ENCODE results near the gene SDE2. TPM values are rescaled to one million over a fixed set of nuclear protein-coding genes. Genes with fewer than 3 reads are reported as not detected.

The SDE2 gene
- total RNA-seq, 2 donors from 2014 or later = 12.9 to 19.8 TPM

- Histone ChIP-seq H3K9ac (ENCODE audit: low read depth in 2 of 2, low read length in 2 of 2) (no peak overlapping the region), H3K27ac (no peak overlapping the region), H3K36me3 (no peaks in the 10 kb centered on the region), H3K27me3 (no peaks in the 10 kb centered on the region), H3K4me3 (no peak overlapping the region), H3K4me1 (no peaks in the 10 kb centered on the region), H3K9me3 (no peaks in the 10 kb centered on the region)
- DNase-seq = no peak
- intact Hi-C loops (cut with DNase I) = no loop called here
- no peak for TF ChIP-seq CTCF (IDR thresholded peaks at IDR 0.05)
These were observed 54.2 kb downstream of the SDE2 start for GRCh38 chr1:225944951-225945350.

- Histone ChIP-seq H3K36me3 (no peaks in the 10 kb centered on the region), H3K9me3 (no peaks in the 10 kb centered on the region), H3K27ac (no peak overlapping the region), H3K27me3 (no peaks in the 10 kb centered on the region), H3K4me3 (no peak overlapping the region), H3K9ac (ENCODE audit: low read depth in 2 of 2, low read length in 2 of 2) (no peak overlapping the region), H3K4me1 (no peaks in the 10 kb centered on the region)
- no peak for TF ChIP-seq CTCF (IDR thresholded peaks at IDR 0.05)
- DNase-seq = no peak
- intact Hi-C loops (cut with DNase I) = no loop called here
These were observed 54.8 kb downstream of the SDE2 start for GRCh38 chr1:225944387-225944786.

GRCh38 chr1:225943582-225943981 lies 55.6 kb downstream of the SDE2 start:
- Histone ChIP-seq H3K27ac (no peak overlapping the region), H3K36me3 (no peaks in the 10 kb centered on the region), H3K4me3 (no peak overlapping the region), H3K27me3 (no peaks in the 10 kb centered on the region), H3K4me1 (no peaks in the 10 kb centered on the region), H3K9me3 (no peaks in the 10 kb centered on the region), H3K9ac (ENCODE audit: low read depth in 2 of 2, low read length in 2 of 2) (no peak overlapping the region)
- no peak for DNase-seq
- no peak for TF ChIP-seq CTCF (IDR thresholded peaks at IDR 0.05)
- intact Hi-C loops (cut with DNase I) = no loop called here

GRCh38 chr1:225942574-225942973 lies 56.6 kb downstream of the SDE2 start:
- intact Hi-C loops (cut with DNase I) = no loop called here
- DNase-seq = no peak
- Histone ChIP-seq H3K27me3 (no peaks in the 10 kb centered on the region), H3K9ac (ENCODE audit: low read depth in 2 of 2, low read length in 2 of 2) (no peak overlapping the region), H3K27ac (no peak overlapping the region), H3K4me1 (no peaks in the 10 kb centered on the region), H3K4me3 (no peak overlapping the region), H3K36me3 (no peaks in the 10 kb centered on the region), H3K9me3 (no peaks in the 10 kb centered on the region)
- TF ChIP-seq CTCF (IDR thresholded peaks at IDR 0.05) = no peak

DNA sequence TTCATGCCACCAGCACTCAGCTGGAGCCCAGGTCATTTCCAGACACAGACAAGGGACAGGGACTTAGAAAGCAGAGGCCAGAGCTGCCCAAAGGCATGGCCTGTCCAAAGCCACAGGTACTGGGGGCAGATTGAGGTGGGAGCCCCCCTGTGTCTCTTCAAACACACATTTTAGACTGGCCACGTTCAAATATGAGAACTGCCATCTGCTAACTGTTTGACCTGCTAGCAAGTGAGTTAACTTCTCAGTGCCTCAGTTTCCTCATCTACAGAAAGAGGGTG lies 57.3 kb downstream of the SDE2 start:
- no peaks in the 10 kb centered on the region for H3K9me3 ChIP-seq
- H3K4me3 ChIP-seq = no peak overlapping the region
- DNase-seq = no peak
- no peak for TF ChIP-seq CTCF (IDR thresholded peaks at IDR 0.05)
- no peak overlapping the region for H3K9ac ChIP-seq (ENCODE audit: low read depth in 2 of 2, low read length in 2 of 2)
- no peak overlapping the region for H3K27ac ChIP-seq
- H3K27me3 ChIP-seq = no peaks in the 10 kb centered on the region
- no peaks in the 10 kb centered on the region for H3K4me1 ChIP-seq
- intact Hi-C loops (cut with DNase I) = no loop called here
- H3K36me3 ChIP-seq = no peaks in the 10 kb centered on the region
